Measurements from ENCODE around the gene SCN3B.
"Not testable (repeated sequence)": the region's sequence is repeated elsewhere in the genome, so short reads cannot be mapped to it uniquely, and the experiment has no call there.

Gene SCN3B

GRCh38 chr11:123654566-123655081, at the start of gene SCN3B:
Gene SCN3B (minus strand): TSS chr11:123654624. CDS start chr11:123653801, 823 bp downstream.
- DNase-seq = no peak

GRCh38 chr11:123702696-123703095, 48.3 kb upstream of the SCN3B start:
- no peak for DNase-seq

GRCh38 chr11:123702139-123702538, 47.7 kb upstream of the SCN3B start:
- no peak for DNase-seq

GRCh38 chr11:123700772-123701171, 46.3 kb upstream of the SCN3B start:
- no peak for DNase-seq

- no peak for DNase-seq
These were observed 44.2 kb upstream of the SCN3B start for GRCh38 chr11:123698546-123699127.

GRCh38 chr11:123696183-123696582, 41.8 kb upstream of the SCN3B start:
- no peak for DNase-seq

- DNase-seq = no peak
These were observed 40.8 kb upstream of the SCN3B start for GRCh38 chr11:123695231-123695630.

GRCh38 chr11:123694551-123694950, 40.1 kb upstream of the SCN3B start:
- DNase-seq = no peak

GRCh38 chr11:123692961-123693360, 38.5 kb upstream of the SCN3B start:
- DNase-seq = no peak

GRCh38 chr11:123690485-123690884, 36.1 kb upstream of the SCN3B start:
- no peak for DNase-seq

- DNase-seq = no peak
These were observed 30.2 kb upstream of the SCN3B start for GRCh38 chr11:123684601-123685000.

- no peak for DNase-seq
These were observed 29.2 kb upstream of the SCN3B start for GRCh38 chr11:123683428-123684170.

GRCh38 chr11:123682696-123683410, 28.4 kb upstream of the SCN3B start:
- DNase-seq = no peak

GRCh38 chr11:123681030-123681429, 26.6 kb upstream of the SCN3B start:
- peak in 1 of 2 donors; percentile 13 for DNase-seq

GRCh38 chr11:123678246-123678645, 23.8 kb upstream of the SCN3B start:
- no peak for DNase-seq

GRCh38 chr11:123677510-123677909, 23.1 kb upstream of the SCN3B start:
- no peak for DNase-seq

- no peak for DNase-seq
These were observed 19.9 kb upstream of the SCN3B start for GRCh38 chr11:123674297-123674696.

GRCh38 chr11:123672568-123672967, 18.1 kb upstream of the SCN3B start:
- DNase-seq = no peak

GRCh38 chr11:123671534-123671933, 17.1 kb upstream of the SCN3B start:
- no peak for DNase-seq

GRCh38 chr11:123670081-123670480, 15.7 kb upstream of the SCN3B start:
- no peak for DNase-seq

- no peak for DNase-seq
These were observed 10.9 kb upstream of the SCN3B start for GRCh38 chr11:123665306-123665705.

- DNase-seq = not testable (repeated sequence)
These were observed 5.5 kb upstream of the SCN3B start for GRCh38 chr11:123659965-123660364.

GRCh38 chr11:123659311-123659710, 4.9 kb upstream of the SCN3B start:
- DNase-seq = no peak

Data from activated CD4-positive, alpha-beta T cell treated with anti-CD3 and anti-CD28 coated beads for 4 hours (primary cell).